ENCODE measurements around the gene POLK. TPM values are rescaled to one million over a fixed set of nuclear protein-coding genes. Genes with fewer than 3 reads are reported as not detected.
"Not testable (repeated sequence)": the region's sequence is repeated elsewhere in the genome, so short reads cannot be mapped to it uniquely, and the experiment has no call there.

Gene POLK
- total RNA-seq, result 52.3 TPM

DNA sequence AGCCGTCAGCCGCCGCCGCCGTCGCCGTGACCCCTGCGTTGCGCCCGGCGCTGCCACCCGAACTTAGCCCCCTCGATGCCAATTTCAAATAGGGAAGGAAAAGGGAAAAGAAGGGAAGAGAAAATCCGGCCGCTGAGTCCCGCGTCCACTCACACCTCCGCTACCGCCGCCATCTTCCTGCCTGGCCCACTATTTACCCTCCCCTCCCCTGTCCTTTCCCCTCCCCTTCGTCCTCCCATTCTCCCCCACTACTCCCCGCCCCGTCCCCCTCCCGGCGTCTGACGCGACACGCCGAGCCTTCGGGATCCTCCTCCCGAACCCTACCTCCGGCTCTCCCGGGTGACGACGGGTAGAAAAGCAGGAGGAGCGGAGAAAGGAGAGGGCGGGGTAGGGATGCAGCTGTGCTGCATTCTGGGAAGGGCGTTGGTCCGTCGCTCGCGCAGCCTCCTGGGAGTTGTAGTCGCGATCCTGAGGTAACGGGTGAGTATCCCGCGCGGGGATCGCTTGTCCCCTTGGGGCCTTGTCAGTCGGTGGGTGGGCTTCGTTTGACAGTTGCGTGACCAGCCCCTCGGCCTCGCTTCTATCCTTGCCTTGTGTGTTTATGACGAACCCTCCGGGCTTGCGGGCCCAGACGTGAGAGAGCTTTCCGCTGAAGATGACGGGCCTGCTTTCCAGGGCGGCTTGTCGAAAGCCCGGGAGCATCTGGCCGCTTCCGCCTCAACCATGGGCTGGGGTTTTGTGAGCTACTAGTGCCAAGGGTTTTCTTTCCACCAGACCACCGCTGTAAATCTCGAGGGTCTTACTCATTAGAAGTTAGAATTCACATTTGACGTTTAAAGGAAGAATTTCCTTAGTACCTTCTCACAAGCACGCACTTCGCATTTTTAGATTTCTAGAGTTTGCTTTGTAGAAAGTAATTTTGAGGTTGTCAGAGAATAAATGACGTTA, at the start of gene POLK, which contains the start of gene CERT1:
Gene POLK (plus strand): TSS at position 457 of the 948 bp plus-strand sequence.
Gene CERT1 (minus strand): TSS at position 195 of the 948 bp plus-strand sequence. CDS start 422 bp downstream, outside the sequence.
- peak; percentile 99 for DNase-seq (ENCODE audit: low spot score)

DNA sequence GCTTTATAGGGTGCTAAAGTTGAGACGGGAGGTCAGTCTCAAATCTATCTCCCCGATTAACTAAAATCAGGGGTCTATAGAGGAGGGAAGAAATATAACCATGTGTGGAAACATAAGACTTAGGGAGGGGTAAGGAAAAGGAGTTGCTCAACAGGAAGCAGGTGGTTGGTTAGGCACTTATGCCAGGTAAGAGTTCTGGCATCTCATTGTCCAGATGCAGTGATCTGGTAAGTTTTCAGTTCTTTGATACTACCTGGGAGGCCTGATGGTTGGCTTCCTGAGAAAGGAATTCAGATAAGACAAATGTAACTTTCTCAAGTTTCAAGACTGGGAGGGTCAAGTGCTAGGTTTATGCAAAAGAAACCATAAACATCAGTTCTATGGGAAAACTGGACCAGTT, 48.0 kb upstream of the POLK start:
- DNase-seq (ENCODE audit: low spot score), result no peak

DNA sequence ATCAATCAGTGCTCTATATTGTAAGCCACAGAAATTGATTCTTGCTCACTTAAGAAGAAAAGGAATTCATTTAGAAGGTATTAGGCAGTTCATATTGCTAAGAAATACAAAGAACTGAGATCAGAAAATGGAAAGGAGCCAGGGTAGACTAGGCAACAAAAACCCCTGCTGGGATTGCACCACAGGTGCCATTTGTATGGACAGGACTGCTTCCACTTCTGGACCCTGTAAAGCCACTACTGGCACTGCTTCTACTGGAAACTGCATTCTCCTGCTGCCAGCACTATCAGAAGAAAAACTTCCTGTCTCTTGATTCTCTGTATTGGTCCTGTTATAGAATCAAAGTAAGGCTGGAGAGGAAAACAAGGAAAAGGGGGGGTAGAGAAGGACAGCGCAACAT, 46.2 kb upstream of the POLK start:
- DNase-seq (ENCODE audit: low spot score), result no peak

DNA sequence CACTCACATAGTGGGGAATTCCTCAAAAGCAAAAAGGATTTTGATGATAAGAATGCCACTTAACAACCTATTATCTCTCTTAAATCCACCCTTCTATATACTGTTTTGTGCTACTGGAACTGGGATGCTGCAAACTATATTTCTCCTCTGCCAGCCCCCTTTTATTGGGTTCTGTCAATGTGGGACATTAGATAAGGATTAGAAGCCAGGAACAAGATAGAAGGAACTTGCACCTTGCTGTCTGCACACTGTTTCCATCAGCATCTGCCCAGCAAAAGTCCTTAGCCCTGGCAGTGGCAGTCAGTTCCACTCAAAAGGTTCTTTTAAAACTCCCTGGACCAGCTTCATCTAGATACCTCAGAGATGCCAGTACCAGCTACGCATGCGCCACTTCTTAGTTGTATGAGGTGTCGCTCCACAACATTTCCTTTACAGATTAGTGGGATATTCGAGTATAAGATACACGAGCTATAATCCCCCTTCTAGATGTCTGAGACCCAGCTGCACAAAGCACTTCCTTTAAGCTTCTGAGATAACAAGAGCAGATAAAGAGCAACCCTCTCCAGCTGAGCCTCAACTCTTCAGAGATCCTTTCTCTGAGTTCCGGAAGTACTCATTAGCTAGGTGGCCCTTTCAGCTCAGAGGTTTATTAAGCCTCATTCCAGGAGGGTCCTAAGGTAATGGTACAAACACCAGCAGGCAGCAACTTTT, 45.5 kb upstream of the POLK start:
- no peak for DNase-seq (ENCODE audit: low spot score)

DNA sequence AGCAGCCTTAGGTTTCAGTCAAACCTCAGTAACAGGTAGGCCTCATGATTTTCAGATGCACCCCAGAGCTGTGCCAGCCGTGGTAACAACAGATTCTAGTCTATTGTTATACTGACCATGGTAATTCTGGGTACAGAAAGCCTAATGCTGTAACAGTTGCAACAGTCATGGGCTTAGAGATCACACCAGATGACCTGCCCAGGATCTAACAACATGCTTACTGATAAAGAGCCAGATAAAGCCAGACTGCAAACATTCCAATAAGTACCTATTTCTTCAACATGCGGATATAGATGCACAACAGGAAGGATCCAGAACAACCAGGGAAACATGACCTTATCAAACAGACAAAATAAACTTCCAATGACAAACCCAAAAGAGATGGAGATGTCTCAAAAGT, 43.1 kb upstream of the POLK start:
- DNase-seq (ENCODE audit: low spot score), result no peak

DNA sequence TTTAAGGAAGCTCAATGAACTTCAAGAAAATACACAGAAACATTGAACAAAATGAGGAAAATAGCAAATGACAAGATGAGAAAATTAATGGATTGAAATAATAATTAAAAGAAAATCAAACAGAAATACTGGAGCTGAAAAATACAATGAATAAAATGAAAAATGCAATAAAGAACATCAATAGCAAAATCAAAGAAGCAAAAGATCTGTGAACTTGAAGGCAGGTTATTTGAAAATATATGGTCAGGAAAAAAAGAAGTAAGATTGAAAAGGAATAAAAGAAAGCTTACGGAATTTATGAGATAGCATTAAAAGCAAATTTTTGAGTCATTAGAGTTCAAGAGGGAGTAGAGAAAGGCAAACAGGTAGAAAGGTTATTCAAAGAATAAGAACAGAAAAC, 42.7 kb upstream of the POLK start:
- DNase-seq (ENCODE audit: low spot score), result no peak

DNA sequence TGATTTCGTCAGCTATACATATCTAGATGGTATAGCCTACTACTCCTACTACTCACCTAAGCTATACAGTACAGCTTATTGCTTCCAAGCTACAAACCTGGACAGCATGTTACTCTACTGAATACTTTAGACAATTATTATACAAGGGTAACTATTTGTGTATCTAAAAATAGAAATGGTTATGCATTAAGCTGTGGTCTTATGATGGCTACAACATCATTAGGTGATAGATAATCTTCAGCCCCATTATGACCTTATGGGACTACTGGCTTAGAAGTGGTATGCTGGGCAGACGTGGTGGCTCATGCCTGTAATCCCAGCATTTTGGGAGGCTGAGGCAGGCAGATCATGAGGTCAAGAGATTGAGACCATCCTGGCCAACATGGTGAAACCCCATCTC, 40.5 kb upstream of the POLK start:
- DNase-seq (ENCODE audit: low spot score), result no peak

DNA sequence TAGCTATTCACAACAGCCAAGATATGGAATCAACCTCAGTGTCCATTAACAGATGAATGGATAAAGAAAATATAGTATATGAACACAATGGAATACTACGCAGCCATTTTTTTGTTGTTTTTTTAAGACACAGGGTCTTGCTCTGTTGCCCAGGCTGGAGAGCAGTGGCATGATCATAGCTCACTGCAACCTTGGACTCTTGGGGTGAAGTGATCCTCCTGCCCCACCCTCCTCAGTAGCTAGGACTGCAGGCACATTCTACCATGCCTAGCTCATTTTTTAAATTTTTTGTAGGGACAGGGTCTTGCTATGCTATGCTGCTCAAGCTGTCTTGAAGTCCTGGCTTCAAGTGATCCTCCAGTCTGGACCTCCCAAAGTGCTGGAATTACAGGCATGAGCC, 38.7 kb upstream of the POLK start:
- no peak for DNase-seq (ENCODE audit: low spot score)

DNA sequence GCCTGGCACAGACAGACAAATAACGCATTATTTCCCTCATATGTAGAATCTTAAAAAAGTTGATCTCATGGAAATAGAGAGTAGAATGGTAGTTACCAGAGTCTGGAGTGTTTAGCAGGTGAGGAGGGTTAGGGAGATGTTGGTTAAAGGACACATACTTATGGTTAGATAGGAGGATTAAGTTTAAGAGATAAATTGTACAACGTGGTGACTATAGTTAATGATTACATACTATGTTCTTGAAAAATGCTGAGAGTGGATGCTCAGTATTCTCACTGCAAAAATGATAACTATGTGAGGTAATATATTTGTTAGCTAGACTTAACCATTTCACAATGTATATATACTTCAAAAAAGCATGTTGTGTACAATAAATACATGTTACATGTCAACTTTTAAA, 38.2 kb upstream of the POLK start:
- no peak for DNase-seq (ENCODE audit: low spot score)

DNA sequence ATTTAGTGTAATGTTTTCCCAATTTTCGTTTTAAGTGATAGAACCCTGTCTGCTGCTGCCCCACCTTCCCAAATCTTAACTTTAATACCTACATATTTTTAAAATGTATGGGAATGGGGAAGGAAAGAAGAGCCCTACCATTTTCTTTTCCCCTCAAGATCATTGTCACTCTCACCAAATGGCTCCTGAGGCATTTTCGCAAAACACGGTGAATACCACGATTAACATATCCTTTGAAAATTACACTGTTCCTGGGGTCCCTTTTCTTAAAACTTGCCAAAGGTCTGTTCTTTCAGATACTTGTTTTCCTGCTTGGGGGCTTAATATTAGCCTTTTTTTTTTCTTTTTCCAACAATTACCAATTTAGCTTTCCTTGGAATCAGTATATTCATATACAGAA, 36.3 kb upstream of the POLK start:
- DNase-seq (ENCODE audit: low spot score), result no peak

DNA sequence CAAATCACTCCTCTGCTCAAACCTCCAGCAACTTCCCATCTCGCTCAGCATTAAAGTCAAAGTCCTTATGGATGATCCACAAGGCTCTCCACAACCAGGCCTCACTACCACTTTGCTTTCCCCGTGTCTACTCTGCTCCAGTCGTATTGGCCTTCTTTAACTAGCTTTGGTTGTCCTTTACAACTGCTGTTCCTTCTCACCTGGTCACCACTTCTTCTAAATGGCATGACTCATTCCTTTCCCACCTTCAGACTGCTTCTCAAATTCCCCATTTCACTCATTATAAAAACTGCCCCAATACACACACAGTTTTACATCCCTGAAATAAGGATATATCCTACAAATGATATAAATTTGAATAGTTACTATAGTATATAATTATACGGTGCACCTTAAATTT, 30.7 kb upstream of the POLK start:
- DNase-seq (ENCODE audit: low spot score), result no peak

DNA sequence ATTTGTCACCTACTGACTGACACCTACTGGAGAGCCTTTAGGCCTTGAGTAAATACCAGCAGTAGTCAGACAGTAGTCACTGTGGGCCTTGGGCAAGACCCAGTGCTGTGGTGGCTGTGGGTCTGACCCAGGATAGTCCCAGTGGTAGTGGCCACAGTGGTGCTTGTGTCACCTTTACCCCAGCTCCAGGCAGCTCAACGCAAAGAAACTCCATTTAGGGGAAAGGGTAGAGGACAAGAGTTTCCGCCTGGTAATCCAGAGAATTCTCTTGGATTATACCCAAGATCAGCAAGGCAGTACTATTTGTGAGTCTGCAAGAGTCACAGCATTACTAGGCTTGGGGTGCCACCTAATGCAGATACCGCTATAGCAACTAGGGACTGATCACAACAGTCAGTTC, 29.2 kb upstream of the POLK start:
- DNase-seq (ENCODE audit: low spot score), result no peak

DNA sequence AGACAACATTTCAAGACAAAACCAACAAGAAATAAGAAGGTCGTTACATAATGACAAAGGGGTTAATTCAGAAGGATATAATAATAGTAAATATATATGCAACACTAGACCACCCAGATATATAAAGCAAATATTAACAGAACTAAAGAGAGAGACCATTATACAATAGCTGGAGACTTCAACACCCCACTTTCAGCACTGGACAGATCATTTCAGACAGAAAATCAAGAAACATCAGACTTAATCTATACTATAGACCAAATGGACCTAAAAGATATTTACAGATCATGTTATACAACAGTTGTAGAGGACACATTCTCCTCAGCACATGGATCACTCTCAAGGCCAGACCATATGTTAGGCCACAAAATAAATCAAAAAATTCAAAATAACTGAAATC, 27.1 kb upstream of the POLK start:
- no peak for DNase-seq (ENCODE audit: low spot score)

DNA sequence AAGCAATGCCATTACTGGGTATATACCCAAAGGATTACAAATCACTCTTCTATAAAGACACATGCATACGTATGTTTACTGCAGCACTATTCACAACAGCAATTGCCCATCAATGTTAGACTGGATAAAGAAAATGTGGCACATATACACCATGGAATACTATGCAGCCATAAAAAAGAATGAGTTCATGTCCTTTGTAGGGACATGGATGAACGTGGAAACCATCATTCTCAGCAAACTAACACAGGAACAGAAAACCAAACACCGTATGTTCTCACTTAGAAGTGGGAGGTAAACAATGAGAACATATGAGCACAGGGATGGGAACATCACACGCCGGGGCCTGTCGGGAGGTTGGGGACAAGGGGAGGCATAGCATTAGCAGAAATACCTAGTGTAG, 21.8 kb upstream of the POLK start:
- not testable (repeated sequence) for DNase-seq (ENCODE audit: low spot score)

DNA sequence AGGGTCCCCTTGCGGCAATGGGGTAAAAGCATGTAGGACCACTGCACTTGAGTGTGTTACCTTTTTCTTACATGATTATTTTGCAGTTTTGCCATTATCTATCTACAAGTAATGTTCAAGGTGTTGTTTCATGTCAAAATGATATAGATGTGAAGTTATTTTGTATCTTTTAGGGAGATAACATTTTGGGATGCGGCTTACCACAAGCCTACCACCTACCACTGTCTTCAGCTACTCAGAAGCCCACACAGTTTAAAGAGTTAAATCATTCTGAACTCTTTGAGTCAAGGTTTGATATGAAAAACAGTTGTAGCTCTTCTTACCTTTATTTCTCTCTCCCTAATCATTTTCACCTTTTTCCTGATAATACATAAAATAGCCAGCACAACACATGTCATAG, 20.1 kb upstream of the POLK start:
- DNase-seq (ENCODE audit: low spot score), result no peak

DNA sequence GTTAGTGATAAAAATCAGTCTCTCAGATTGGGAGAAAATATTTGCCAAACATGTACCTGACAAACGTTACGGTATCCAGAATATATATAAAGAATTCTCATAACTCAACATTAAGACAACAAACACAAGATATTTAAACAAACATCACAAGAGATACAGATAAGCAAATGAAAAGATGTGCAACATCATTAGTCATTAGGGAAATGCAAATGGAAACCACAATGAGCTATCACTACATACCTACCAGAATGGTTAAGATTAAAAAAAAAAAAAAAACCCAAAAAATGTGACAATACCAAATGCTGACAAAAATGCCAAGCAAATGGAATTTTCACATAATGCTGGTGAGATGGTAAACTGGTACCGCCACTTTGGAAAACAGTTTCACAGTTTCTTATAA, 15.7 kb upstream of the POLK start:
- no peak for DNase-seq (ENCODE audit: low spot score)

DNA sequence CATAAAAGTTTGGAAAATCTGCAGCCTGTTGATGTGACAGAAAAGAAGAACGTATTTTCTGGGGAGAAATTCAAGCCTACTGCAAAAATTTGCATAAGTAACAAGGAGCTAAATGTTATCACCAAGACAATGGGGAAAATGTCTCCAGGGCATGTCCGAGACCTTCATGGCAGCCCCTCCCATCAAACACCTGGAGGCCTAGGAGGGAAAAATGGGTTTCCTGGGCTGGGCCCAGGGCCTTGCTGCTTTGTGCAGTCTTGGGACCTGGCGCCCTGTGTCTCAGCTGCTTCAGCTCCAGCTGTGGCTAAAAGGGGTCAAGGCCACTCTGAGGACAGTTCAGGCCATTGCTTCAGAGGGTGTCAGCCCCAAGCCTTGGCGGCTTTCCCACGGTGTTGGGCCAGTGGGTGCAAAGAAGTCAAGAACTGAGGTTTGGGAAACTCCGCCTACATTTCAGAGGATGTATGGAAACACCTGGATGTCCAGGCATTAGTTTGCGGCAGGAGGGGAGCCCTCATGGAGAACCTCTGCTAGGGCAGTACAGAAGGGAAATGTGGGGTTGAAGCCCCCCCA, 13.4 kb upstream of the POLK start:
- DNase-seq (ENCODE audit: low spot score), result no peak

DNA sequence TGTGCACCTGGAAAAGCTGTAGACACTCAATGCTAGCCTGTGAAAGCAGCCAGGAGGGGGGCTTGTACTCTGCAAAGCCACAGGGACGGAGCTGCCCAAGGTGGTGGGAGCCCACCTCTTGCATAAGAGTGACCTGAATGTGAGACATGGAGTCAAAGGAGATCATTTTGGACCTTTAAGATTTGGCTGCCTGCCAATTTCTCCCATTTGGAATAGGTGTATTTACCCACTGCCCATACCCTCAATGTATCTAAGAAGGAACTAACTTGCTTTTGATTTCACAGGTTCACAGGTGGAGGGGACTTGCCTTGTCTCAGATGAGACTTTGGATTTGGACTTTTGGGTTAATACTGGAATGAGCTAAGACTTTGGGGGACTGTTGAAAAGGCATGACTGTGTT, 12.8 kb upstream of the POLK start:
- not testable (repeated sequence) for DNase-seq (ENCODE audit: low spot score)

DNA sequence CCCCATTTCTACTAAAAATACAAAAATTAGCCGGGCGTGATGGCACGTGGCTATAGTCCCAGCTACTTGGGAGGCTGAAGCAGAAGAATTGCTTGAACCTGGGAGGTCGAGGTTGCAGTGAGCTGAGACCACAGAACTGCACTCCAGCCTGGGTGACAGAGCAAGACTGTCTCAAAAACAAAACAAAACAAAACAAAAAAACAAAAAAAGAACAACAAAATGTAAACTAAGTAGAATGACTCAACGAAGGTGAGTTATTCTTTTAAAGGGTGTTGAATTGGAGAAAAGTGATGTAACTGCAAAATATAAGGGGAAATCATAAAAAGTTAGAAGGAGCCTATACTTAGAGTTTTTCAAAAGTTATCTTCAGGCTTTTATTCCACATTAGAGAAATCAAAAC, 6.6 kb upstream of the POLK start:
- DNase-seq (ENCODE audit: low spot score), result not testable (repeated sequence)

DNA sequence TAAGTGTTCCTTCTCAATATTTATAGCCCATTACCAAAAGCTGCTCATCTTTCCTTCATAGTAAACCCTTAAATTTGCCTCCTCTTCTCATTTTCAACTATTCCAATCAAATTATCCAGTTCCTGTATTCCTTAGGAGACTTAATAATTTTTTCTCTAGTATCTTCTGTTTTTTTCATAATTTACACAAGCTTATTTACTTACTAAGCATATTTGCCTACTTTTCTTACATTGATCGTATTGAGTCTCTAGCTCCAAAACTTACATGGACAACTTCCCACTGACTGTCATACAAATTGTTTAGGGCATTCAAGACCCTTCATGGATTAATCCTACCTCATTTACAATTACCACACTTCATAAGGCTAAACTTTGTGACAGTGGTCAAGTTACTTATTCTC, 3.9 kb upstream of the POLK start:
- DNase-seq (ENCODE audit: low spot score), result no peak

DNA sequence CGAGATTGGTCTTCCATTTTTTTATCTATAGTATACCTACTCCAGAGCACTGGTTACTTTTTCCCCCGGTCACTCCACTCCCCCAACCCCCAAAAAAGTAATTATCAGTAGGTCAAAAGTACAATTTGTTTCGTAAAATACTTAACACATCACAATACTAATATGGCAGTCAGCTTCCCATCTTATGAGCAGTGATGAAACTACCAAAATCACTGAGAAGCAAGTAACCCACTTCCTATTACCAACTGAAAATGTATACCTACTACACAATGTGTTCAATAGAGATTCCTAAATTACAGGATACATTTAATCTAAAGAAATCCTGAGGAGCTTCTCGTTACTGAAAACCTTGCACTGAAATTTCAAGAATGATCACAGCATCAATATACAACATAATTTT, 2.1 kb upstream of the POLK start:
- DNase-seq (ENCODE audit: low spot score), result no peak

DNA sequence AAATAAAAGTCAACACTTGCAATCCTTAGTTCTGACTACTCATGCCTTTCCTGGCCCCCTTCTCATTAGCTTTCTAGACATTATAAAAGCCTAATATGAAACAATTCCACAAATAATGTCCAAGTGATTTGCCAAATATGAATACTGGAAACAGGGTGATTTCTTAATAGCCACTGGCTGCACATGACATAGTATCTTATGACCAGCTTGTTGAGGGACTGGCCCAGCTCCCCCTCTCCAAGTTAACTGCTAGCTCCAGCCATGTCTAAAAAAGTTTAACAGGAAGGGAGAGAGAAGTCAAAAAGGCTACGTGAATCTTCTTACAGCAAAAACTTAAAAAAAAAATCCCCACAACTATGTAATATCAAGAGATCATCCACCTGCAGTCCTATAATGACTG, 1.7 kb upstream of the POLK start:
- DNase-seq (ENCODE audit: low spot score), result no peak

DNA sequence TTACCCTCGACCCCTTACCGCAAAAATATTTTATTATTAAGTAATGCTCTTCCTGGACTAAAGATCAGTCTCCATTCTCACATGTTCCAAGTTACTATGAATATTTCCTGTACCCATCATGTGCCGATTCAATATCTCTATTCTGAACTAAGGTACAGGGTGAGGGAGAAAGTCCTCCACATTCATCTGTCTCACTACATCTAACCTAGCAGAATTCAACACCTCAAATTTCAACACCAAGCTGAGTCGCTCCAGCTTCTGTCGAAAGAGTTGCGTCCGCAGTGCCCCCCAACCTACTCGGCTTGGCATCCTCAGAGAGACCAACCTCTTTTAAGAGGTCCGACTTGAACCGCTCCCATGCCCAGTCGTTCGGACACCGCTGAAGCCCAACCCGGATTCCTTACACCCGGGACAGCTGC, 1.3 kb upstream of the POLK start:
- DNase-seq (ENCODE audit: low spot score), result peak; percentile 55
